HL-60 (cell line): ENCODE measurements around the gene PTHLH.

ENCODE experiments used
- CTCF ChIP-seq: IDR thresholded peaks from one replicate; pipeline ENCODE4 v1.5.1; 2011; ENCODE audit warnings: low read length, control low read depth, inconsistent platforms; ENCODE audit not compliant: insufficient read depth
- SPI1 ChIP-seq: IDR thresholded peaks from 2 replicates; pipeline ENCODE4 v1.6.1; 2012; ENCODE audit warnings: low read depth, mild to moderate bottlenecking, borderline replicate concordance

GRCh38 chr12:27924350-27925135 is 48.0 kb downstream of the PTHLH start:
- TF ChIP-seq CTCF (no peak), SPI1 (no peak)
